Upper lobe of right lung (tissue), 1 donor: Measurements from ENCODE around the gene BMP10. TPM values are rescaled to one million over a fixed set of nuclear protein-coding genes. Genes with fewer than 3 reads are reported as not detected.

Experiments used
- ATAC-seq: fragments of 200-7000 bp; cut with Tn5 transposase; one replicate; pipeline ENCODE4 v1.9.1; 2020; ENCODE audit warnings: mild to moderate bottlenecking, moderate library complexity
- DNase-seq: peaks from one replicate; pipeline ENCODE4 v3.0.0-alpha.2; 2020
- H3K27ac ChIP-seq: fragments of 200-600 bp; one replicate; pipeline ENCODE4 v1.8.0; 2022
- H3K27me3 ChIP-seq: fragments of 200-600 bp; one replicate; pipeline ENCODE4 v1.8.0; 2022; ENCODE audit warnings: mild to moderate bottlenecking
- H3K36me3 ChIP-seq: fragments of 200-600 bp; one replicate; pipeline ENCODE4 v1.8.0; 2022
- H3K4me1 ChIP-seq: fragments of 200-600 bp; one replicate; pipeline ENCODE4 v1.8.0; 2022
- H3K4me3 ChIP-seq: fragments of 200-600 bp; one replicate; pipeline ENCODE4 v1.8.0; 2022; ENCODE audit warnings: mild to moderate bottlenecking
- H3K9me3 ChIP-seq: fragments of 200-600 bp; one replicate; pipeline ENCODE4 v1.8.0; 2022
- intact Hi-C: fragments of 100-400 bp; cut with DNase I; formaldehyde crosslinking; loops from one replicate; pipeline ENCODE4 v1.11.0; 2022
- total RNA-seq: library from RNA; stranded (reverse); fragmentation: NEBNext Ultra II Directional; extraction: Animal tissue kit (Norgen Biotek cat#: 25700); gene quantifications from one replicate; pipeline ENCODE4 v1.2.1, GENCODE V29; 2021
- TF ChIP-seq, protein P1 (sequence below): fragments of 200-600 bp; IDR thresholded peaks from one replicate; pipeline ENCODE4 v1.8.0; 2022; ENCODE audit warnings: antibody characterized with exemption
- donor health status: DM: no; HTN: yes; CAD: no; lungs with severe emphysema.

BMP10 gene
- total RNA-seq, 1 donor from 2014 or later = 1.4 TPM

DNA sequence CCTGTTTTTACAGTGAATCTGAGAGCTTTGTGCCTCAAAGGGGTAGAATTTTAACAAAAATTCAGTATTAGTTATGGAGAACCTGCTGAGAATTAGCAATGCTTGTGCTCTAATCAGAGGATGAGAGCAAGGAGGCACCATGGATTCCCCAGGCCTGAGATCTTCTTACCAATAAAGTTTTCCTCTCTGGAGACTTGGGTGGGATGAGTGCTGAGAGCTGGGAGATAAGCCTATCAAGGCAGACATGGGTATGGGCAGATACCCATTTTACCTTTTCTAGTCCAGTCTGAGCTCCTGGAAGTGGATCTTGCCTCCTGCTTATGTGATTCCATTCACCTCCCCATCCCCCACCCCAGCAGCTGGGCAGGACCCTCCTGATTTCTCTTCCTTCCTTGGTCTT is 53.9 kb downstream of the BMP10 start:
- H3K27ac ChIP-seq = no peak overlapping the region
- TF ChIP-seq, protein P1, sequence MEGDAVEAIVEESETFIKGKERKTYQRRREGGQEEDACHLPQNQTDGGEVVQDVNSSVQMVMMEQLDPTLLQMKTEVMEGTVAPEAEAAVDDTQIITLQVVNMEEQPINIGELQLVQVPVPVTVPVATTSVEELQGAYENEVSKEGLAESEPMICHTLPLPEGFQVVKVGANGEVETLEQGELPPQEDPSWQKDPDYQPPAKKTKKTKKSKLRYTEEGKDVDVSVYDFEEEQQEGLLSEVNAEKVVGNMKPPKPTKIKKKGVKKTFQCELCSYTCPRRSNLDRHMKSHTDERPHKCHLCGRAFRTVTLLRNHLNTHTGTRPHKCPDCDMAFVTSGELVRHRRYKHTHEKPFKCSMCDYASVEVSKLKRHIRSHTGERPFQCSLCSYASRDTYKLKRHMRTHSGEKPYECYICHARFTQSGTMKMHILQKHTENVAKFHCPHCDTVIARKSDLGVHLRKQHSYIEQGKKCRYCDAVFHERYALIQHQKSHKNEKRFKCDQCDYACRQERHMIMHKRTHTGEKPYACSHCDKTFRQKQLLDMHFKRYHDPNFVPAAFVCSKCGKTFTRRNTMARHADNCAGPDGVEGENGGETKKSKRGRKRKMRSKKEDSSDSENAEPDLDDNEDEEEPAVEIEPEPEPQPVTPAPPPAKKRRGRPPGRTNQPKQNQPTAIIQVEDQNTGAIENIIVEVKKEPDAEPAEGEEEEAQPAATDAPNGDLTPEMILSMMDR = no peak
- ATAC-seq (no peak), DNase-seq (no peak)
- H3K27me3 ChIP-seq = no peaks in the 10 kb centered on the region
- H3K9me3 ChIP-seq = no peaks in the 10 kb centered on the region
- intact Hi-C loops = no loop called here
- H3K4me3 ChIP-seq = no peak overlapping the region
- H3K4me1 ChIP-seq = no peaks in the 10 kb centered on the region
- peaks cover 96% of the 10 kb centered on the region for H3K36me3 ChIP-seq

Other genes with a start within 250 kb of the BMP10 start
- not detected for gene PROKR1, start 227.8 kb downstream of the BMP10 start, total RNA-seq
- gene ARHGAP25, start 136.6 kb downstream of the BMP10 start, total RNA-seq = 31.8 TPM
- 77.2 TPM for gene GKN2, start 81.5 kb upstream of the BMP10 start, total RNA-seq
- gene GKN1, start 103.2 kb upstream of the BMP10 start, total RNA-seq = not detected
- gene ANTXR1, start 141.8 kb upstream of the BMP10 start, total RNA-seq = 81.2 TPM